ENCODE data around the gene LCAT.
"Not testable (repeated sequence)": the region's sequence is repeated elsewhere in the genome, so short reads cannot be mapped to it uniquely, and the experiment has no call there.

The LCAT gene

GRCh38 chr16:67943619-67944504 lies at the start of gene LCAT:
TSS of gene LCAT (minus strand) at chr16:67944120. CDS start at chr16:67944101, 19 bp downstream.
- DNase-seq (ENCODE audit: low read depth) = no peak

GRCh38 chr16:67993207-67994039 lies 49.5 kb upstream of the LCAT start:
- peak; percentile 76 for DNase-seq (ENCODE audit: low read depth)

GRCh38 chr16:67992661-67993206 lies 48.8 kb upstream of the LCAT start:
- DNase-seq (ENCODE audit: low read depth) = no peak

- no peak for DNase-seq (ENCODE audit: low read depth)
These were observed 46.1 kb upstream of the LCAT start for GRCh38 chr16:67990018-67990386.

- DNase-seq (ENCODE audit: low read depth) = no peak
These were observed 45.5 kb upstream of the LCAT start for GRCh38 chr16:67989322-67990017.

- no peak for DNase-seq (ENCODE audit: low read depth)
These were observed 44.8 kb upstream of the LCAT start for GRCh38 chr16:67988675-67989074.

GRCh38 chr16:67987460-67988160 lies 43.7 kb upstream of the LCAT start:
- DNase-seq (ENCODE audit: low read depth) = no peak

- DNase-seq (ENCODE audit: low read depth) = no peak
These were observed 43.0 kb upstream of the LCAT start for GRCh38 chr16:67986949-67987348.

- DNase-seq (ENCODE audit: low read depth) = no peak
These were observed 38.2 kb upstream of the LCAT start for GRCh38 chr16:67982011-67982696.

GRCh38 chr16:67979955-67980678 lies 36.2 kb upstream of the LCAT start, which contains the start of gene DPEP3:
TSS of gene DPEP3 (minus strand) at chr16:67980499. CDS start at chr16:67980380, 119 bp downstream.
- DNase-seq (ENCODE audit: low read depth) = no peak

GRCh38 chr16:67977469-67978227 lies 33.7 kb upstream of the LCAT start:
- no peak for DNase-seq (ENCODE audit: low read depth)

- no peak for DNase-seq (ENCODE audit: low read depth)
These were observed 33.1 kb upstream of the LCAT start for GRCh38 chr16:67977005-67977404.

- DNase-seq (ENCODE audit: low read depth) = no peak
These were observed 32.3 kb upstream of the LCAT start for GRCh38 chr16:67976205-67976604.

GRCh38 chr16:67975321-67976105 lies 31.6 kb upstream of the LCAT start:
- no peak for DNase-seq (ENCODE audit: low read depth)

- not testable (repeated sequence) for DNase-seq (ENCODE audit: low read depth)
These were observed 28.4 kb upstream of the LCAT start for GRCh38 chr16:67972285-67972684.

- DNase-seq (ENCODE audit: low read depth) = no peak
These were observed 27.2 kb upstream of the LCAT start for GRCh38 chr16:67971111-67971510.

- no peak for DNase-seq (ENCODE audit: low read depth)
These were observed 25.5 kb upstream of the LCAT start for GRCh38 chr16:67969254-67970039.

Data from stimulated activated CD8-positive, alpha-beta memory T cell treated with anti-CD3 and anti-CD28 coated beads, Interleukin-4, amount 100 ng/mL, for 24 hours (primary cell).